Body of pancreas (tissue), 4 donors: Measurements from ENCODE around the gene TLR2. TPM values are rescaled to one million over a fixed set of nuclear protein-coding genes. Genes with fewer than 3 reads are reported as not detected.

ENCODE experiments used
- ATAC-seq: fragments of 150-250 bp; one replicate; pipeline ENCODE4 v1.9.1; 2016
- DNase-seq, 4 donors: peaks; one replicate each; pipeline ENCODE4 v3.0.0-alpha.2; 2019
- H3K27ac ChIP-seq, 4 donors: fragments of 200-600 bp; sonication (generic); 1 replicate in 3 of 4; 2 replicates in 1 of 4; pipeline versions ENCODE4 v1.5.1 to v1.6.1; 2016 to 2019; ENCODE audit warnings: mild to moderate bottlenecking in 1 of 4, mixed read lengths in 1 of 4, moderate library complexity in 1 of 4
- H3K27me3 ChIP-seq, 2 donors: fragments of 200-600 bp; sonication (generic); one replicate each; pipeline ENCODE4 v1.6.0; 2016; ENCODE audit warnings: mild to moderate bottlenecking in 1 of 2
- H3K36me3 ChIP-seq, 2 donors: fragments of 200-600 bp; sonication (generic); replicated peaks in 1 of 2; 2 replicates each; pipeline ENCODE4 v1.5.1; 2016; ENCODE audit warnings: low read depth in 2 of 2; ENCODE audit not compliant: insufficient read depth in 1 of 2
- H3K4me1 ChIP-seq: fragments of 200-600 bp; sonication (generic); one replicate; pipeline ENCODE4 v1.6.0; 2016
- H3K4me3 ChIP-seq, 2 donors: fragments of 200-600 bp; sonication (generic); 1 replicate in 1 of 2; 2 replicates in 1 of 2; pipeline ENCODE4 v1.5.1; 2016 to 2019
- H3K9me3 ChIP-seq, 3 donors: fragments of 200-600 bp; sonication (generic); 1 replicate in 2 of 3; 2 replicates in 1 of 3; pipeline ENCODE4 v1.5.1; 2016
- CTCF ChIP-seq, 7 experiments: fragments of 450-650 bp in 4 of 7; fragments of 200-600 bp in 3 of 7; sonication (generic) in 3 of 7; IDR thresholded peaks; one replicate each; pipeline ENCODE4 v1.5.1; 2016 to 2019; ENCODE audit warnings: antibody characterized with exemption in 7 of 7
- POLR2A ChIP-seq, 3 donors: fragments of 450-650 bp; IDR thresholded peaks; one replicate each; pipeline ENCODE4 v1.6.1; 2016; ENCODE audit warnings: antibody characterized with exemption in 3 of 3, mild to moderate bottlenecking in 2 of 3
- WGBS, 2 donors: methylation state at CpG; one replicate each; pipeline ENCODE4 v1.1.5; 2017; 5-methylcytosine and 5-hydroxymethylcytosine counted together
- intact Hi-C: fragments of 100-400 bp; cut with DNase I; formaldehyde crosslinking; loops from one replicate; pipeline ENCODE4 v1.15.1; 2023
- total RNA-seq, 2 donors: library from RNA; depleted of rRNA; stranded (reverse); fragments of >200 nt; gene quantifications; one replicate each; pipeline ENCODE4 v1.1.0, GENCODE V29; 2016

Gene TLR2
- total RNA-seq, 2 donors from 2014 or later: 9.9 to 15.8 TPM

GRCh38 chr4:153638011-153638410 lies 46.1 kb upstream of the TLR2 start:
- peaks cover 0 to 16% of the 10 kb centered on the region in 2 donors for H3K36me3 ChIP-seq
- intact Hi-C loops: no loop called here

GRCh38 chr4:153638999-153639398 lies 45.1 kb upstream of the TLR2 start:
- H3K4me3 ChIP-seq: no peak overlapping the region
- WGBS, 2 donors: 52 to 79% methylated on average over 3 of the region's 3 CpGs
- no peaks in the 10 kb centered on the region for H3K4me1 ChIP-seq
- no peaks in the 10 kb centered on the region for H3K9me3 ChIP-seq
- intact Hi-C loops: no loop called here
- DNase-seq (no peak), ATAC-seq (no peak)
- H3K27ac ChIP-seq: no peak overlapping the region
- H3K36me3 ChIP-seq: peaks cover 0 to 11% of the 10 kb centered on the region in 2 donors
- no peak for TF ChIP-seq CTCF (IDR thresholded peaks at IDR 0.05)
- no peak for TF ChIP-seq POLR2A (IDR thresholded peaks at IDR 0.05)
- H3K27me3 ChIP-seq: no peaks in the 10 kb centered on the region

More at GRCh38 chr4:153638011-153638410, 46.1 kb upstream of the TLR2 start:
- TF ChIP-seq POLR2A (IDR thresholded peaks at IDR 0.05) (no peak), CTCF (IDR thresholded peaks at IDR 0.05) (no peak)
- DNase-seq (no peak), ATAC-seq (no peak)
- Histone ChIP-seq H3K27ac (no peak overlapping the region), H3K27me3 (no peaks in the 10 kb centered on the region), H3K9me3 (no peaks in the 10 kb centered on the region), H3K4me1 (no peaks in the 10 kb centered on the region), H3K4me3 (no peak overlapping the region)
- WGBS, 2 donors: 93 to 94% methylated on average over 8 of the region's 8 CpGs

GRCh38 chr4:153639833-153640802 lies 44.0 kb upstream of the TLR2 start:
- TF ChIP-seq CTCF (IDR thresholded peaks at IDR 0.05): no peak
- 77 to 80% methylated on average over 22 to 23 of the region's 23 CpGs for WGBS, 2 donors
- Histone ChIP-seq H3K9me3 (peaks cover 0 to under 1% (median 0%) of the 10 kb centered on the region in 3 donors), H3K36me3 (peaks cover 0 to 3% of the 10 kb centered on the region in 2 donors), H3K27me3 (no peaks in the 10 kb centered on the region), H3K4me3 (no peak overlapping the region), H3K27ac (no peak overlapping the region), H3K4me1 (no peaks in the 10 kb centered on the region)
- ATAC-seq (no peak), DNase-seq (peak in 1 of 4 donors; percentile 17)
- intact Hi-C loops: no loop called here

GRCh38 chr4:153641532-153641931 lies 42.5 kb upstream of the TLR2 start:
- Histone ChIP-seq H3K9me3 (peaks cover 0 to 3% (median 0%) of the 10 kb centered on the region in 3 donors), H3K27me3 (no peaks in the 10 kb centered on the region), H3K4me3 (no peak overlapping the region), H3K27ac (no peak overlapping the region), H3K4me1 (no peaks in the 10 kb centered on the region), H3K36me3 (no peaks in the 10 kb centered on the region)
- WGBS, 2 donors: 73% methylated on average over 7 of the region's 7 CpGs
- DNase-seq (no peak), ATAC-seq (no peak)
- intact Hi-C loops: no loop called here
- TF ChIP-seq POLR2A (IDR thresholded peaks at IDR 0.05): no peak
- TF ChIP-seq CTCF (IDR thresholded peaks at IDR 0.05): no peak
